ENCODE measurements around the gene ZNF142. TPM values are rescaled to one million over a fixed set of nuclear protein-coding genes. Genes with fewer than 3 reads are reported as not detected.

The ZNF142 gene
- total and polyA plus RNA-seq, 2 donors (not counting 1 experiment from before 2014, with no cell fraction given), result 4.3 to 7.3 TPM

DNA sequence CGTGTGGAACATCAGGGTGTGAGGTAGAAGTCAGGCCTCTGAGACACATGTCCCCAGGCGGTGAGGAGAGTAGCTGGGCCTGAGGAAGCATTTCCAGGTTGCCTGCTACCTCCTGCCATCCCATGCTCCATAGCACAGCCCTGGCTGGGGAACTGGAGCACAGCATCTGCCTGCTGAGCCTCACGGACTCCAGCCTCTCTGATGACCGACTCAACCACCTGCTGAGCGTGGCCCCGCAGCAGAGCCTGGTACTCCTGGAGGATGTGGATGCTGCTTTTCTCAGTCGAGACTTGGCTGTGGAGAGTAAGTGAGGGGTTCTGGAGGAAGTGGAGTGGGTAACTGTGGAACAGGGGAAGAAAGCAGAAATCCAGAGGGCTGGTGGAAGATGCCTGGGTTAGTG, 3.0 kb upstream of the ZNF142 start:
- no peak overlapping the region for H3K4me2 ChIP-seq (ENCODE audit: extremely low read depth, insufficient read depth, low read length)
- H3K4me3 ChIP-seq (replicated peaks in 1 of 4; ENCODE audit: control extremely low read depth in 1 of 4, insufficient read depth in 1 of 4, low read depth in 3 of 4, low read length in 4 of 4), result no peak overlapping the region
- DNase-seq (ENCODE audit: low read depth in 2 of 2), result no peak
- peaks cover 18% of the 10 kb centered on the region for H3K79me2 ChIP-seq (ENCODE audit: control insufficient read depth, insufficient read depth, low read length)
- peaks cover 31% of the 10 kb centered on the region for H3K36me3 ChIP-seq (ENCODE audit: control insufficient read depth, insufficient read depth, low read length)
- TF ChIP-seq, protein P1, sequence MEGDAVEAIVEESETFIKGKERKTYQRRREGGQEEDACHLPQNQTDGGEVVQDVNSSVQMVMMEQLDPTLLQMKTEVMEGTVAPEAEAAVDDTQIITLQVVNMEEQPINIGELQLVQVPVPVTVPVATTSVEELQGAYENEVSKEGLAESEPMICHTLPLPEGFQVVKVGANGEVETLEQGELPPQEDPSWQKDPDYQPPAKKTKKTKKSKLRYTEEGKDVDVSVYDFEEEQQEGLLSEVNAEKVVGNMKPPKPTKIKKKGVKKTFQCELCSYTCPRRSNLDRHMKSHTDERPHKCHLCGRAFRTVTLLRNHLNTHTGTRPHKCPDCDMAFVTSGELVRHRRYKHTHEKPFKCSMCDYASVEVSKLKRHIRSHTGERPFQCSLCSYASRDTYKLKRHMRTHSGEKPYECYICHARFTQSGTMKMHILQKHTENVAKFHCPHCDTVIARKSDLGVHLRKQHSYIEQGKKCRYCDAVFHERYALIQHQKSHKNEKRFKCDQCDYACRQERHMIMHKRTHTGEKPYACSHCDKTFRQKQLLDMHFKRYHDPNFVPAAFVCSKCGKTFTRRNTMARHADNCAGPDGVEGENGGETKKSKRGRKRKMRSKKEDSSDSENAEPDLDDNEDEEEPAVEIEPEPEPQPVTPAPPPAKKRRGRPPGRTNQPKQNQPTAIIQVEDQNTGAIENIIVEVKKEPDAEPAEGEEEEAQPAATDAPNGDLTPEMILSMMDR (conservative IDR thresholded peaks at IDR 0.05 in 1 of 2, IDR thresholded peaks at IDR 0.05 in 1 of 2; ENCODE audit: low read depth in 1 of 2, low read length in 2 of 2), result no peak
- TF ChIP-seq EZH2 (IDR thresholded peaks at IDR 0.05; ENCODE audit: low read length, missing control alignments), result no peak
- H3K9ac ChIP-seq (ENCODE audit: insufficient read depth, low read length), result no peak overlapping the region
- no peak overlapping the region for H3K27ac ChIP-seq (ENCODE audit: insufficient read depth, low read length)
- H3K4me1 ChIP-seq (ENCODE audit: control insufficient read depth, extremely low read depth, insufficient read depth, low read length), result no peaks in the 10 kb centered on the region
- H3K27me3 ChIP-seq (ENCODE audit: control insufficient read depth, insufficient read depth, low read length), result no peaks in the 10 kb centered on the region
- no peaks in the 10 kb centered on the region for H3K9me3 ChIP-seq (ENCODE audit: control insufficient read depth, insufficient read depth, low read depth, low read length)
- H2AFZ ChIP-seq (ENCODE audit: low read length), result no peak overlapping the region
- no peaks in the 10 kb centered on the region for H4K20me1 ChIP-seq (ENCODE audit: control insufficient read depth, extremely low read depth, insufficient read depth, low read length)

DNA sequence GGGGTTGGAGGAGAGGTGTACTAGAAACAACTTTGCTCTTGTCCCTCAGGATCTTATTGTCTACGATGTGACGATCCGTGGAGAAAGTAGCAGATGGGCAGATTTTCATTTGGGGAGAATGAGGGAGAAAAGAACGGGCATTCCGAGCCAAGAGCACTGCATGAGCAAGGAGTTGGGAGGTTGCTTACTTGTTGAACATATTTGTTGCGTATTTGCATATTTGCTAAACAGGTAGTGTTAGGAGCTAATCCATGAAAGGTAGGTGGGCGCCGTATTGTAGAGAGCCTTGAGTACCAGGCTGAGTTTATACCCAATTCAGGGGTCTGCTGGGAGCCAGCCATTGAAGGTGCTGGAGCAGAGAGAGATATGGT, 550 bp upstream of the ZNF142 start:
- H3K9me3 ChIP-seq (ENCODE audit: control insufficient read depth, insufficient read depth, low read depth, low read length), result no peaks in the 10 kb centered on the region
- no peaks in the 10 kb centered on the region for H4K20me1 ChIP-seq (ENCODE audit: control insufficient read depth, extremely low read depth, insufficient read depth, low read length)
- H3K36me3 ChIP-seq (ENCODE audit: control insufficient read depth, insufficient read depth, low read length), result peaks cover 28% of the 10 kb centered on the region
- TF ChIP-seq EZH2 (IDR thresholded peaks at IDR 0.05; ENCODE audit: low read length, missing control alignments), result no peak
- TF ChIP-seq, protein P1 (conservative IDR thresholded peaks at IDR 0.05 in 1 of 2, IDR thresholded peaks at IDR 0.05 in 1 of 2; ENCODE audit: low read depth in 1 of 2, low read length in 2 of 2), result no peak
- H3K4me3 ChIP-seq (replicated peaks in 1 of 4; ENCODE audit: control extremely low read depth in 1 of 4, insufficient read depth in 1 of 4, low read depth in 3 of 4, low read length in 4 of 4), result peak overlapping the region; percentile 40 to 95 (median 74)
- peak overlapping the region; percentile 97 for H3K4me2 ChIP-seq (ENCODE audit: extremely low read depth, insufficient read depth, low read length)
- H3K4me1 ChIP-seq (ENCODE audit: control insufficient read depth, extremely low read depth, insufficient read depth, low read length), result no peaks in the 10 kb centered on the region
- H2AFZ ChIP-seq (ENCODE audit: low read length), result peak overlapping the region; percentile 83
- H3K79me2 ChIP-seq (ENCODE audit: control insufficient read depth, insufficient read depth, low read length), result peaks cover 20% of the 10 kb centered on the region
- H3K9ac ChIP-seq (ENCODE audit: insufficient read depth, low read length), result peak overlapping the region; percentile 35
- peak overlapping the region; percentile 3 for H3K27ac ChIP-seq (ENCODE audit: insufficient read depth, low read length)
- DNase-seq (ENCODE audit: low read depth in 2 of 2), result peak in 1 of 2 donors; percentile 2
- no peaks in the 10 kb centered on the region for H3K27me3 ChIP-seq (ENCODE audit: control insufficient read depth, insufficient read depth, low read length)

DNA sequence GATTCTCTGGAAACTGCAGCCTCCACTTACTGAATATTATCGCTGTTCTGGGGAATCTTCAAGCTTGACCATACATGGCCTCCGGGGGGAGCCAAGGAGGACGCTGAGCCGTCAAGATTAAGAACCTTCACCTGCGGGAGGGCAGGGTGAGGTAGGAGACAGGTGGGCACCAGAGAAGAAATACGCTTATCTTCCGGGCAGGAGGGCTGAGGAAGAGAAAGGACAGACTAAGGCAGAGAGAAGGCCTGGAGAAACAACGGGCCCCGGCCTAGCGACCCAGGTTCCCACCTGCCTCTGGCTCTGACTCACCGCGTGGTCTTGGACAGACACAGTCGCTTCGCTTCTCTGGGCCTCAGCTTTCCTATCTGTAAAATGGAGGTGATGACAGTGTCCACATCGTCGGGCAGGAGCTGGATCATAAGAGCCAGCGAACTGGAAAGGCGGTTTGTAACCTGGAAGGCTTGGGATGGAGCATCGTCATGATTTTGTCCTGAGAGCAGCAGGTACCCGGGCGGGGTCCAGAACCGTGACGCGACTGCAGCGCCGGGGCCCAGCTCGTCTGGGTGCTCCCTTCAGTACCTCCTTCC, 659 bp downstream of the ZNF142 start:
- Histone ChIP-seq H3K4me2 (ENCODE audit: extremely low read depth, insufficient read depth, low read length) (peak overlapping the region; percentile 79), H3K4me3 (replicated peaks in 1 of 4; ENCODE audit: control extremely low read depth in 1 of 4, insufficient read depth in 1 of 4, low read depth in 3 of 4, low read length in 4 of 4) (peak overlapping the region; percentile 40 to 95 (median 74)), H4K20me1 (ENCODE audit: control insufficient read depth, extremely low read depth, insufficient read depth, low read length) (no peaks in the 10 kb centered on the region), H3K27me3 (ENCODE audit: control insufficient read depth, insufficient read depth, low read length) (no peaks in the 10 kb centered on the region), H3K4me1 (ENCODE audit: control insufficient read depth, extremely low read depth, insufficient read depth, low read length) (no peaks in the 10 kb centered on the region), H3K27ac (ENCODE audit: insufficient read depth, low read length) (peak overlapping the region; percentile 57), H2AFZ (ENCODE audit: low read length) (peak overlapping the region; percentile 67), H3K79me2 (ENCODE audit: control insufficient read depth, insufficient read depth, low read length) (peaks cover 20% of the 10 kb centered on the region), H3K36me3 (ENCODE audit: control insufficient read depth, insufficient read depth, low read length) (peaks cover 19% of the 10 kb centered on the region), H3K9ac (ENCODE audit: insufficient read depth, low read length) (peak overlapping the region; percentile 35), H3K9me3 (ENCODE audit: control insufficient read depth, insufficient read depth, low read depth, low read length) (no peaks in the 10 kb centered on the region)
- DNase-seq (ENCODE audit: low read depth in 2 of 2), result peak; percentile 27 to 36
- no peak for TF ChIP-seq EZH2 (IDR thresholded peaks at IDR 0.05; ENCODE audit: low read length, missing control alignments)
- TF ChIP-seq, protein P1 (conservative IDR thresholded peaks at IDR 0.05 in 1 of 2, IDR thresholded peaks at IDR 0.05 in 1 of 2; ENCODE audit: low read depth in 1 of 2, low read length in 2 of 2), result peak; percentile 47 to 48

Measured in fibroblast of lung (primary cell).